Fibroblast of skin of abdomen (primary cell): ENCODE measurements around the gene SLC6A12.
"Not testable (repeated sequence)": the region's sequence is repeated elsewhere in the genome, so short reads cannot be mapped to it uniquely, and the experiment has no call there.

ENCODE experiments used
- DNase-seq: peaks from one replicate; pipeline ENCODE4 v3.0.0-alpha.2; 2013

SLC6A12 gene

DNA sequence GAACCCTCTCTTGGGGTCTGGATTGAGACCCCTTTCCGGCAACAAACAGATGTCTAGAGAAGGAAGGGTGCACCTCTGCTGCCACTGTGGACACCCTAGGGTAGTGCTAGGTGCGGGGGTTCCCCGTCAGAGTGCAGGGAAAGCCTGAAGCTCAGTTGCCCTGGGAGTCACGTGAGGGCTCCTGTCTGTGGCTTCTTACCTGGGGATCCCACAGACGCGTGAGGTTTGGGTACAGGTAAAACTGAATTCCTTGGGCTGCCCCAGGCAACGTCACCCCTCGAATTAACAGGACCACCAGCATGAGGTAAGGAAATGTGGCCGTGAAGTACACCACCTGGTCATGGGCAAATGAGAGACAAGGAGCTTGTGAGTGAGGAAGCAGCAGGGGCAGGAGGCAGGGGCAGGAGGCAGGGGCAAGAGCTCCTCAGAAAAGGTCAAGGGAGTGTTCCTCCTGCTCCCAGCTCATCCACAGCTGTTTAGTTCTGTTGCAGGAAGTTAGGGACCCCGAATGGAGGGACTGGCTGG is 21.0 kb upstream of the SLC6A12 start:
- DNase-seq: no peak

DNA sequence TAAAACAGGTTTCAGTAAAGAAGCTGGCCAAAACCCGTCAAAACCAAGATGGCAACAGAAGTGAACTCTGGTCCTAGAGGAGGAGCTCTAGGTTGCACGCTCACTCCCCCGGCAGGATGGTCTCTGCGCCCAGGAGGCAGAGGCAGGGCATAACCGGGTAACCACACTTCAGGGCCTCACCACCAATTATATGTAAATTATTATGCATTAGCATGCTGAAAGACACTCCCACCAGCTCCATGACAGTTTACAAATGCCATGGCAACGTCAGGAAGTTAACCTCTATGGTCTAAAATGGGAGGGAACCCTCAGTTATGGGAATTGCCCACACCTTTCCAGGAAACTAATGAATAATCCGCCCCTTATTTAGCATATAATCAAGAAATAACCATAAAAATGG is 20.1 kb upstream of the SLC6A12 start:
- no peak for DNase-seq

DNA sequence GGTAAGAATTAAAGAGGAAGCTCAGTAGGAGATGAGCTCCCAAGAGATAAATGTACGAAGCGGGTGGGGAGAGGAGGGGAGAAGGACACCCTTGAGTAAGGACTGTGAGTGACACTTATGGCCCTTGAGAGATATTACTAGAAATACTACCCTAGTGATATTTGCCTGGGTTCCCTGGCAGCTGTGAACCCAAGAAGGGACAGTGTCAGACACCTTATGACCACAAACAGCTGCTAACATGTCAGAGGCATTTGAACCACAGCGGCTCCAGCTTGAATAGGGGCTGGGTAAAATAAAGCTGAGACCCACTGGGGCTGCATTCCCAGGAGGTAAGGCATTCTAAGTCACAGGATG is 19.6 kb upstream of the SLC6A12 start:
- DNase-seq: no peak

DNA sequence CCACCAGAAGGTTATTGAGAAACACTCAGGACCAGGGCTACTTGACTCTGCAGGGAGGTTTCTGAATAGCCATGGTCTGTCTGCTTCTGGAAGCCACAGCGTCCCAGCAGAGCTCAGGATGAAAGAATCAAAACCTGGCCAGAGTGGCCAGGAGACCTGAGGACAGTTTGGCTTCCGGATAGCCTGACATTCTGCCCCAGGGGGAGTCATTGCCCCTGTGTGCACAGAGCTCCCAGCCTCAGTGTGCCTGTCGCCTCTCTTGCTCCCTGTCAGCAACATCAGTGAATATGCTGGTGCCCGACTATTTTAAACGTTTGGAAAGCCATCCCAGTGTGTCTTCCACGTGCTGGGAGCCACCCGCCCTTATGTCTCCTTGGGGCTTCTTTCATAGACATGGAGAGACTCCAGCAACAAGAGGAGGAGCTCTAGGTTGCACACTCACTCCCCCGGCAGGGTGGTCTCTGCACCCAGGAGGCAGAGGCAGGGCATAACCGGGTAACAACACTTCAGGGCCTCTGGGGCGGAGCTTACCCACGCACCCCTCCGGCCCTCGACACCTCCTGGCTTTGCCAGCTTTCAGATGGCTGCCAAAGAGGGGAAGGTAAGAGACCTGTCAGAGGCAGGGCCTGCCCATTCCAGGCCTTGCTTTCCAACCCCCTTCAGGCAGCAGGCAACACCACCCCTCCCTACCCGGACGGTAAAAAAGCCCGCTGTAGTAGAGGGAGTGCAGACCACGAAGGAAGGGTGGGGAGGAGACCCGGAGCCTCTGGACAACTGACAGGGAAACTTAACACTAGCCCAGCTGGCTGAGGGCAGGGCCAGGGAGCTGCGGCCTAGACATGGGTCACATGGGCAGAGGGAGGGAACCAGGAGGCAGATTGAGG is 19.0 kb upstream of the SLC6A12 start:
- no peak for DNase-seq

DNA sequence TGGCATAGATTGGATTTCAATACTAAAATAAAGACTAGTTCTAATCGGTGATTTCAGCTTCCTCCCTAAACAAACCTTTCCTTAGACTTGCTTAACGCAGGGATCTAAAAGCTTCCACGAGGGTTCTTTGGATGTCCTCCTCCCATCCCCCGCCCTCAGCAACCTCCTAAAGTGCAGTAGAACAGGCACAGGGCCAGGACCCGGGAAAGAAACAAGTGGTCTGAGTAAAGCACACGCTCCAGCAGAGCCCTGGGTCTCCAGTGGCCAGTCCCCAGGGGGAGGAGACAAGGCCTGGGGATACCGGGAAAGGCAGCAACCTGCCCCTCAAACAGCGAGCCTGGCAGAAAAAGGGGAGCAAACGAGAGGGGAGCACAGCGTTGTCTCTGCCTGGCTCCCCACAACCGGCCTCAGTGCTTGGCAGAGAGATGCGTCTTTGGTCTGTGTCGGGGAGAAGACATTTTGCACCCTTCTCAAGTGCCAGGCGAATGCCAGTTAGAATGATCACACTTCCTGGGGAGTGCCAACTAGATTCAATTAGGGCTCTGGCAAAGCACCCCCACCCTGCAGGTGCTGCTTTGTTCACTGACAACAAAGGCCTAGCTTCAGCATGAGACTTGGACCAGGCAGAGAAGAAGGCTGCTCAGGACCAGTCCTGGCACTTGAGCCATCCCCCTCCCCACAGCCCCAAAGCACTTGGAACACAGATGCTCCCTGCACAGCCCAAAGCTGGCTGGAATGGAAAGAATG is 17.1 kb upstream of the SLC6A12 start:
- no peak for DNase-seq

DNA sequence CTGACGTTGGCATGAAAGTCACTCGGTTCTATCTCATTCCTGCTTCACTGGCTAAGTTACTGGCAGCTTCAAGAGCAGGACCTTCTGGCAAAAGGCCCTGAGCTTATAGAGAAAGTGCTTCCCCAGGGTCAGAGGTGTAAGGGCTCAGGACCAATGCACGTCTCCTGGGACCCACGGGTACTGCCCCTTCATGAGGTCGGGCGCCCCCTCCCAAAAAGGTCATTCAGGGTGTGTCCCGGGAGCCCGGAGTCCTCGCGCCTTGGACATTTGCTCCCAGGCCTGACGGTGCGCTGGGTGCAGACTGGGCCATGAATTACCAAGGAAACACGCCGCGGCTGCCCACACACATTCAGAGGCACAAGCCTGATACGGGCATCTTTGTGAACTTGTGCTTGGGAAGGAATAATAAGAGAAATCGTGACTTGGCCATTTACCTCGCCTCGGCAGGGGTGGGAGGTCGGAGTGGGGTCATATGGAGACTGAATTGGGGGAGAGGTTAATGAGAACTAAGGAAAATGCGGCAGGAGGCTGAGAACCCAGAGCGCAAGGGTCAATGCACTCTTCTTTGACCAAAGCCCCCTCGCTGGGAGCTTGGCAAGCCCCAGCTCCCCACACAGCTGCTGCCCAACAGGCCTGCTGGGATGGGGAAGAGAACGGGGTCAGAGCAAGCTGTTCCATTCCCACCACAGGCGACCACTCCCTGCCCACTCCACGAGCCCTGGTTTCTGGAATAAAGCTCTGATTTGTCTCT is 15.7 kb upstream of the SLC6A12 start:
- DNase-seq: no peak

DNA sequence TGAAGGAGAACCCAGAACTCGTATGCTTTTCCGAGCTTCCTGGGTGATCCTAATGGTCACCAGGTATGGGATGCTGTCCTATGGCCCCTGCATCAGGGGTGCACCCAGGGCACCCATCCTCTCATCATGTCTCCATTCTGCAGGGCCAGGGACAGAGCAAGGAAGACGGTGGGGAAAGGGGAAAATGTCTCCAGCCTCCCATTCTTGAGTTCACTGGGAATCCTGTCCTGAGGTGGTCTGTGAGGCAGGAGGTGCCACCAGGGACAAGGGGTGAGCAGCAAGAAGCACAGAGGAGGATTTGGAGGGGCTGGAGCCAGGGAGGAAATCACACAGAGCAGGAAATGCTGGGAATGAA is 14.9 kb upstream of the SLC6A12 start:
- DNase-seq: no peak

DNA sequence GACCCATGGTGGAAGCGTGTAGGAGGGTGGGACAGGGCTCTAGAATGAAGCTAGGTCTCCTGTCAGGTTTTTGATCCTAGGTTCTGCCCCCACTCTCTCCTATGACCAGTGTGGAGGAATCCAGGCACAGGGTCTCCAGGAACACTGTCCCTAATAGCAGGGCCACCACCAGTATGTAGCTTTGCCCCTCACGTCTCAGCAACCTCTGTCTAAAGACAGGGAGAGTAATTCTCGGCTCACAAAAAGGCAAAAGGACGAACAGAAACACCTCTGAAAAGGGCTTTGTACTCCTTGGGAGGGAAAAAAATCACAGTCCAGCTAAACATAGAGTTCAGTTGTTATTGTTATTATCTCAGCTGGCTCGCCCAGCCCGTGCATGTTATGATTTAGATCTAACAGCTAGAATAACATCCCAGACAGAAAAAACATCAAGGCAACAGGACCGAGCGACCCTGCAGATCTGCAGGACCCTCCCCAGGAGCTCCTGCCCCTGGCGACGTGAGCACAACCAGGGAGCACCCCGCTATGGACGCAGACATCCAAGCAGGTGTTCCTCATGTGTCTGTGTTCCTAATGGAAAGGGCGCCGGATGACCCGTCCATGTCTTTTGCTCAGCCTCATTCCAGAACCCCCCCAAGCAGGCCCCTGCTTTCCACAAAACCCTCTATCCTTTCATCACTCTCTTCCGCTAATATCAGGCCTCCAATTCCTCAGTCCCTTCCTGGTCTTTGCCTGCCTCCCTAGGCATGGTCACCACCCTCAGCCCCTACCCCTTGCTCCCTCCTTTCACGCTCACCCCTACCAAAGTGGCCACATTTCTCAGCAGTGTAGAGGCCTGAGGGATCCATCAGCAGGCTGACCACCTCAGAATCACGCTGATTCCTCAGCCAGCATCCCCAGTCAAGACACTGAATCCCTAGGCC is 14.2 kb upstream of the SLC6A12 start:
- no peak for DNase-seq

DNA sequence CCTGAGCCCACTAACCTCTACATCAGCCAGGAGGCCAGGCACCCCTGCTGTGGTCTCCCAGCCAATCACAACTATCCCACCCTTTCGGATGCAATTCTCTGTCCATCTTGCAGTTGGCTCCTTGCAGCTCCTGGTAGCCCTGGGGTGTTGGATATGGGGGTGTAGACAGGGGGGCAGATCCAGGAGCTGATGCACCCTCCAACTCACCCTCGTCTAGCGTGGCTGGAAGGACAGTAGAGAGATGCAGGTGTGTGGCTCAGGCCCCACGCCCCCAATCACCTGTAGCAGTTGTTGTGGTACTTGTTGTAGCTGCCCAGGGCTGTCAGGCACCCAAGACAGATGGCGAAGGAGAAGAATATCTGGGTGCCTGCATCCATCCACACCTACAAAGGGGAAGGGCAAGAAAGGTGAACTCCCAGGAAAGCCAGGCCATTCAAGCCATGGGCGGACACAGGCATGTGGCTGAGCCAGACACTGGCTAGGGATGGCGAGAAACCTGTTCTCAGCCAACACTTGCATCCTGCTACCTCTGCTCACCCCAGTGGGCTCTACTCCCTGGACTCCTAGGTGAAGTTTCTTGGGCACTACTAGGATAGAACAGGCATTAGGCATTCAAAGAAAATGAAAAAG is 13.4 kb upstream of the SLC6A12 start:
- no peak for DNase-seq

DNA sequence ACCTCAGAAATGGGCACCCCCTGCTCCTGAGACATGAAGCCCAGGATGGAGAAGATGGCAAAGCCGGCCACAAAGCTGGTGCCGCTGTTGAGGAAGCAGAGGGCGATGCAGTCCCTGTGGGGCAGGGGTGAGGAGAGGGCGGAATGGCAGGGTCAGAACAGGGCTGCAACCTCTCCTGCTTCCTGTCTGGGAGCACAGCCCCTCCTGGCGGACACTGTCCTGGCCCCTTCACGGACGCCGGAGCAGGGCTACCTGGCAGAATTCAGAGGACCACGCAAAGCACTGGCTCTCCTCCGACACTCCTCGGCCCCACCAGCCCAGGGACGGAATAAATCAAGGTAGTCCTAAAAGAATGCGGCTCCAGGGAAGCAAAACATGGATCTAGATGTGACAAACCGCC is 12.4 kb upstream of the SLC6A12 start:
- no peak for DNase-seq

DNA sequence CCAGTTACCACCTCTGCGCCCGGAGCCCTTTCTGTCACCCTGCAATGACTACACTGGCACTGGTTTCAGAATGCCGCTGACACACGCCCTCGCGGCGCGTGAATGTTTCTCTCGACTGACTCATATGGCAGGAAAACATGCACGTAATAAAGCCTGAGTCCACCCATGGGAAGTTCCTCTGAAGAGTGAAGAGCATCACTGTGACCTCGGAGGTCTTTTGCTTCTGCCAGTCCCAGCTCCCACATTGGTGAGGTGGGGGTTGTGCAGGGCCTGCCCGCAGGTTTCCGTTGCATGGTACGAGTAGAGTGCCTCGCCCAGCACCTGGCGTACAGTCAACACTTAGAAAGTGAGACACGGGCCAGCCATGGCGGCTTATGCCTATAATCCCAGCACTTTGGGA is 11.1 kb upstream of the SLC6A12 start:
- DNase-seq: no peak

DNA sequence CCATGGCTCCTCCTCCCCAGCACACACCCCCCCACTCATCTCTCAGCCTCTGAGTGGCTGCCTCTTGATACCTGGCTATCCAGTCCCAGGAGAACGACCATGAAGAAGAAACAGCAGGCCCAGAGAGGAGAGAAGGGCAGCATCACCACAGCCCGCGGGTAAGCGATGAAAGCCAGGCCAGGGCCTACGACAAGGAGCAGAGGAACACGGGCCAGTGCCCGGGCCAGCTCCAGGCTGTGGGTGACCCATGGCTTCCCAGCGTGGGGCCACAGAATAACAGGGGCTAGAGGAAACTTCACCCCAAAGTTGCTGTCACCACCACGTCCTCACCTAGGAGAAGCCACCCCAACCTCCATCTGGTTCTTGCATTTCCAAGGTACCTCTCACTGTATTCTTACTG is 10.4 kb upstream of the SLC6A12 start:
- DNase-seq: no peak

DNA sequence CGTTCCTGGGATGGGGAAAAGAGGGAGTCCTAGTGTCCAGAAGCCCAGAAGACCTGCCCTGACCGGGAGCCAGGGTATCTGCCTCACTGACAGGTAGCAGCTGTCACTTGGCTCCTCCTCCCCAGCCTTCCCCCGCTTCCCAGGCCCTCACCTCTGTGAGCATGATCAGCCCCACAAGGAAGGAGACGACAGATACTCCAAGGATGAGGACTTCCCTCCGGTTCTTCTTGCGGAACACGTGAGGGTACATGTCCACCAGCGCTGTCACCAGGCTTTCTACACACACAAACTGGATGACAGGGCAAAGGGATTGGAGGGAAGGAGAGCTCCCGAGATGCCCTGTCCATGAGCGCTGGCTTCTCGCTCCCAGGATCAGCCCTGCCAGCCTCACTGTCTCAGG is 9.9 kb upstream of the SLC6A12 start:
- no peak for DNase-seq

DNA sequence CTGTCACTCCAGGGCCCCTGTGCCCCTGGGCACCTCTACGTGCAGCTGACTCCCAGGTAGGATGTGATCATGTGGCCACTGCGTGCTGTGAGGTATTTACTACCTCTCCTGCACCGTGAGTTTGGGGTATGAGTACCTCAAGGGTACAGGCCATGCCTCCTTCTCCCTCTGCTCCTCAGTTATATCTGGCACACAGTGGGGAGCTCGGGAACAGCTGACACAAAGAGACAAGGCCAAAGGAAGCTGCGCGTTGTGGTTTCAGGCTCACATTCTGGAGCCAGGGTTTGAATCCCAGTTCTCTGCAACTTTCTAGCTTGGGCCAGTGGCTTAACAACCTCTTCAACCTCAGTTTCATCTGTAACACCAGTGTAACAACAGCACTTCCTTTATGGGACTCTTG is 7.8 kb upstream of the SLC6A12 start:
- no peak for DNase-seq

DNA sequence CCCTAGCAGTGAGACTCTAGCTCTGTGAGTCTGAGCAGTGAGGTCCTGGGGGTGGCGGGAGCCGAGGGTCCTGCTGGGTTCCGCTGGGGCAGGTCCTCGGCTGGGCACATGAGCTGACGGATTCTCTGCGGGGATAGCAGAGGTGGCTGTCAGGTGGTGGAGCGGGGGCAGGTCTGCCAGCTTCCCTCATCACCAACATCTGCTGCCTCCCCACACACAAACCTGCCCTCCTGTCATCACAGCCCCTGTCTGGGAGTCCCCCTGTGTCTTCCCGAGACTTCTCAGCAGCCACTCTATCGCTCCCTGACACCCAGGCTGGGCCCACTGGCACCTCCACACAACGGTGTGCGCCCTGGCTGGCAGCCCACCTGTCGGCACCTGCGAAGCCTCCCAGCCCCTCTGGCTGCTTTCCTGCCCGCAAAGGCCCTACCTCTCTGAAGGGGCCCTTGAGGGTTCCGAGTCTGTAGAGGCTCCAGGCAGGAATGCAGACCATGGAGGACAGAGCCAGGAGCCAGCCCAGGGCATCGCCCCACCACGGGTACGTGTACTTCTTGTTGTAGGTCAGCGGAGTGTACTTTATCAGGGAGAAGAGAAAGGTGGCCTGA is 7.1 kb upstream of the SLC6A12 start:
- no peak for DNase-seq

DNA sequence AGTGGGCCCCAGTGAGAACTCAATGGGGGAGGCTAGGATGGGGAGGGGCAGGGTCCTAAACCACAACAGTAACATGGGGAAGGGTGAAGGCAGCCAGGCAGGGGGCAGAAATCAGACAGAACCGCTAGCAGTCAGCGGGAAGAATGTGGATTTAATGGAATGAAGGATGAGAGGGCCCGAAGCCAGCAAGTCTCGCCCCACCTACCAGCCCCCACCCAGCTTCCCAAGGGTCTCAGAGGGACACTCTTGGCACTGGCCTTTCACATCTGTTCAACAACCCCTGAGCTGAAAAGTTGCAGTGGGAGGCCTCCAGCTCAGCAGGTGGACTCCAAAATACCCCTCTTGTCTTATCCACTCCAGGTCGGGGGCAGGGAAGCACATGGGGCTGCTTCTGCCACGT is 6.5 kb upstream of the SLC6A12 start:
- no peak for DNase-seq

DNA sequence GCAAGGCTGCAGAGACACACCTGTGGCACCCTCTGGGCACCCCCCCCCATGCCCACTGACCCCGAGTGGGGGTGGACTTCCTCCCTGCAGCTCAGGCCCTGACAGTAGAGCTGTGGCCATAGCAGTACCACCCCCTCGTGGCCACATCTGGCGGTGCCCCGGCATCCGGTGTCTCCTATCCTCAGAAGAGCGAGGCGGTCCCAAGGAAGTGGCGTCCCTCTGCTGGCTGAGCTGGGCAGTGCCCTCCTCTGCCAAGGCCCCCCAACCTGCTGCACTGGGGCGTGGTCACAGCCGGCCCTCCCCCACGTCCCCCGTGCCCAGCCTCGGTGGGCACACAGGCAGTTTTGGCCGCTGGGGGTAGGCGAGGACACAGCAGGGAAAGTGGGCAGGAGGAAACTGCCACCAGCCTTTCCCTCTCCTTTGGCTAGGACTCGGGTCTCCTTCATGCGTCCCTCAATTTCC is 6.0 kb upstream of the SLC6A12 start:
- peak; percentile 27 for DNase-seq

DNA sequence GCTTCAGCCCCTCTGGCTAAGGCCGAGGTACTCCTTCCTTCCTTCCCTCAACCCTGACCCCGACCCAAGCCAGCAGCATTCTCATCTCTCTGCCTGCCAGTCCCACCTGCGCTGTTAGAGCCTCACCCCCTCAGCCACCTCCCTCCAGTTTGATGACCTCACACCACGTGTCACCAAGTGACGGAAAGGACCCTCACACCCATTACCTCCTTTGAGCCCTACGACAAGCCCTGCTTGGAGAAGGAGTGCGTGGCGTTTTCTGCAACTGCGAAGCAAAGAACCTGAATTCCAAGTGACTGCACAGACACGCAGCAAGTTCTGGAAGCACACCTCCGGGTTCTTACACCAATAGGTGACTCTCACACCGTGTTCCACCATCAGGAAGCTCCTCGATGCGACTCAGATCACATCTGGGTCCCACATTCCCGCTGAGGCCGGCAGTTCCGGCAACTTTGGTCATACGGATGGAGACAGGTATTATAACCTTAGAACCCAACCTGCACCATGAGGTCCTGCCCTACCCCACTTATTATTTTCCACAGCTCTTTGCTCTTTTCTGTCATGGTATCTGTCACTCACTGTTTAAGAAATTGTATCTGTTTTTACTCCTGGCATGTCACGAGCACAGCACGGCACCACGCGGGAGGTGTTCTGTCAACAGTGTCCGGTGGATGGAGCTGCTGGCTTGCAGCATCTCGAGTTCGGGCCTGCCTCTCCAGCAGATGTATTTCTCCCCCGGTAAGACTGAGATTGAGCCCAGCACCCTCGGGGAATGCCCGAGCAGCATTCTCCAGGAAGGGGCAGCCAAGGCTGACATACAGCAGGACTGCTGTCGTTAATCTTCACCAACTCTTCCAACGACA is 5.0 kb upstream of the SLC6A12 start:
- no peak for DNase-seq

DNA sequence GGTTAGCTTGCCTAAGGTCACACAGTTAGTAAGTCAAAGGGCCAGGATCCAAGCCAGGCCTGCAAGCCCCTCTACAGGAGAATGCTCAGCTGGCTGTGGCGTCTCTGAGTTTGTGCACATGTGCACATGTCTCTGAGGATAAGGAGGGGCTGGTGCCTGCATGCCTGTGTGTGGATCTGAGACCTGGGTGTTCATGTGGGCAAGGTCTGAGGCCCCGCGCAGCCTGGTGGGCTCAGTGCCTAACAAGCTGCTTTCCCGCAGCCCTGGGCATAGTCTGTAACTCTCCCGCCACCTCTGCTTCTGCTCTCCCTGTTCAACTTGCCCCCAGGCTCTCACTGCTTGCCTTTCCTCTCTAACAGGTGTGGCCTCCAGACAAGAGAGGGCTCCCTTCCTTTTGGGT is 4.3 kb upstream of the SLC6A12 start:
- DNase-seq: no peak

DNA sequence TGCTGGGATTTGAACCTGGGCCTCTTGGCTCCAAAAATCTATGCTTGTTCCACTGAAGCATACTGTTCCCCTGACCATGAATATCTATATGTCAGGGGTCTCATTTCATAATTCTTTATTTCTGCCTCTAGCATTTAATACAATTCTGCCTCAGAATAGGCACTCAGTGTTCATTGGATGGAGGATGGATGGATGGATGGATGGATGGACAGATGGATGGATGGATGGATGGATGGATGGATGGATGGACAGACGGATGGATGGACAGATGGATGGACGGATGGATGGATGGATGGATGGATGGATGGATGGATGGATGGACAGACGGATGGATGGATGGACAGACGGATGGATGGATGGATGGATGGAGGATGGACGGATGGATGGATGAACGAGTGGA is 3.1 kb upstream of the SLC6A12 start:
- DNase-seq: not testable (repeated sequence)
